WERI-Rb-1 (cell line): ENCODE data around the gene GNB1L.

Experiments used
- DNase-seq: peaks from one replicate; pipeline ENCODE4 v3.0.0-alpha.2; 2020
- H3K27ac ChIP-seq: fragments of 250-450 bp; sonication (Bioruptor Pico); 2 replicates; pipeline ENCODE4 v1.5.1; 2020; ENCODE audit warnings: mild to moderate bottlenecking, moderate library complexity
- H3K27me3 ChIP-seq: fragments of 250-450 bp; sonication (Bioruptor Pico); 2 replicates; pipeline ENCODE4 v1.5.1; 2021; ENCODE audit warnings: mild to moderate bottlenecking, low read depth, moderate library complexity; ENCODE audit not compliant: insufficient read depth, severe bottlenecking
- H3K36me3 ChIP-seq: fragments of 250-450 bp; sonication (Bioruptor Pico); 2 replicates; pipeline ENCODE4 v1.5.1; 2020; ENCODE audit warnings: mild to moderate bottlenecking, moderate library complexity
- H3K4me3 ChIP-seq: 2 replicates; pipeline ENCODE4 v1.5.1; 2011; ENCODE audit warnings: low read depth, mild to moderate bottlenecking, control low read depth, low read length
- H3K9me3 ChIP-seq: fragments of 250-450 bp; sonication (Bioruptor Pico); 2 replicates; pipeline ENCODE4 v1.5.1; 2021; ENCODE audit warnings: mild to moderate bottlenecking, moderate library complexity; ENCODE audit not compliant: severe bottlenecking
- CTCF ChIP-seq: IDR thresholded peaks from 2 replicates; pipeline ENCODE4 v1.5.1; 2011; ENCODE audit warnings: low read depth, mild to moderate bottlenecking, control low read depth, inconsistent platforms, low read length

GNB1L gene

GRCh38 chr22:19772422-19772672 lies 82.3 kb downstream of the GNB1L start:
- Histone ChIP-seq H3K27ac (no peak overlapping the region), H3K27me3 (no peaks in the 10 kb centered on the region)
- no peak for TF ChIP-seq CTCF

GRCh38 chr22:19770349-19771220 lies 84.1 kb downstream of the GNB1L start:
- no peak for DNase-seq
- Histone ChIP-seq H3K36me3 (peaks cover 17% of the 10 kb centered on the region), H3K27ac (no peak overlapping the region), H3K27me3 (no peaks in the 10 kb centered on the region), H3K4me3 (no peak overlapping the region), H3K9me3 (no peaks in the 10 kb centered on the region)
- no peak for TF ChIP-seq CTCF

More at GRCh38 chr22:19772422-19772672, 82.3 kb downstream of the GNB1L start:
- no peak overlapping the region for H3K4me3 ChIP-seq
- H3K36me3 ChIP-seq = peaks cover 17% of the 10 kb centered on the region
- no peak for DNase-seq
- no peaks in the 10 kb centered on the region for H3K9me3 ChIP-seq

GRCh38 chr22:19769393-19769715 lies 85.3 kb downstream of the GNB1L start:
- DNase-seq = no peak
- Histone ChIP-seq H3K27ac (no peak overlapping the region), H3K4me3 (no peak overlapping the region), H3K9me3 (no peaks in the 10 kb centered on the region), H3K36me3 (peaks cover 29% of the 10 kb centered on the region), H3K27me3 (no peaks in the 10 kb centered on the region)
- TF ChIP-seq CTCF = no peak

GRCh38 chr22:19767427-19768341 lies 87.0 kb downstream of the GNB1L start:
- no peak for TF ChIP-seq CTCF
- no peaks in the 10 kb centered on the region for H3K27me3 ChIP-seq
- no peak for DNase-seq
- peaks cover 40% of the 10 kb centered on the region for H3K36me3 ChIP-seq
- no peak overlapping the region for H3K27ac ChIP-seq
- no peak overlapping the region for H3K4me3 ChIP-seq
- no peaks in the 10 kb centered on the region for H3K9me3 ChIP-seq

- TF ChIP-seq CTCF = no peak
- no peak overlapping the region for H3K27ac ChIP-seq
- H3K9me3 ChIP-seq = no peaks in the 10 kb centered on the region
- DNase-seq = no peak
- no peak overlapping the region for H3K4me3 ChIP-seq
- H3K36me3 ChIP-seq = peaks cover 40% of the 10 kb centered on the region
- H3K27me3 ChIP-seq = no peaks in the 10 kb centered on the region
Observed at GRCh38 chr22:19766511-19767426, 87.9 kb downstream of the GNB1L start.
